HEK293 (cell line): Measurements from ENCODE around the gene ZBTB5.

Source experiments
- CTCF ChIA-PET: fragments of 350-600 bp; formaldehyde crosslinking; extraction: SDS; loops from one replicate; lab custom pipeline; 2021; ENCODE audit warnings: antibody characterized with exemption; lab: Yijun Ruan, JAX
- POLR2A ChIA-PET: fragments of 300-600 bp; formaldehyde crosslinking; extraction: SDS; loops from one replicate; lab custom pipeline; 2020; ENCODE audit warnings: antibody characterized with exemption, inconsistent platforms; lab: Yijun Ruan, JAX
- H3K27ac ChIP-seq: fragments of 200-500 bp; sonication (Bioruptor generic); 2 replicates; pipeline ENCODE4 v1.5.1; 2014; ENCODE audit warnings: low read depth, low read length, control low read depth, inconsistent platforms; ENCODE audit errors: extremely low read depth
- H3K36me3 ChIP-seq, 2 experiments: fragments of 200-500 bp in 1 of 2; sonication (Bioruptor generic) in 1 of 2; 1 replicate in 1 of 2; 2 replicates in 1 of 2; pipeline ENCODE4 v1.5.1; 2014 to 2017; ENCODE audit warnings: inconsistent platforms in 2 of 2, low read length in 2 of 2; ENCODE audit not compliant: control insufficient read depth in 2 of 2, insufficient read depth in 1 of 2
- H3K4me1 ChIP-seq: fragments of 200-500 bp; sonication (Bioruptor generic); 2 replicates; pipeline ENCODE4 v1.5.1; 2014; ENCODE audit warnings: mild to moderate bottlenecking, low read length, inconsistent platforms; ENCODE audit not compliant: control insufficient read depth, insufficient read depth
- H3K4me3 ChIP-seq: 2 replicates; pipeline ENCODE4 v1.5.1; 2011; ENCODE audit warnings: low read depth, mild to moderate bottlenecking, control low read depth, low read length, moderate library complexity
- H3K9me3 ChIP-seq: fragments of 200-500 bp; sonication (Bioruptor generic); 2 replicates; pipeline ENCODE4 v1.5.1; 2014; ENCODE audit warnings: low read depth, low read length, inconsistent platforms; ENCODE audit not compliant: control insufficient read depth, insufficient read depth
- GLIS1 ChIP-seq: fragments of 450-650 bp; formaldehyde crosslinking; IDR thresholded peaks from 2 replicates; pipeline ENCODE4 v1.5.1; 2016; ENCODE audit warnings: missing biosample characterization, missing genetic modification characterization
- HOXA7 ChIP-seq: sonication (generic); formaldehyde crosslinking; IDR thresholded peaks from 2 replicates; pipeline ENCODE4 v1.8.1; 2022; ENCODE audit warnings: missing genetic modification reagents, borderline replicate concordance
- KLF7 ChIP-seq: fragments of 450-650 bp; formaldehyde crosslinking; IDR thresholded peaks from 2 replicates; pipeline ENCODE4 v1.5.1; 2016; ENCODE audit warnings: missing biosample characterization, missing genetic modification characterization, borderline replicate concordance
- KLF9 ChIP-seq: fragments of 450-650 bp; formaldehyde crosslinking; IDR thresholded peaks from 2 replicates; pipeline ENCODE4 v1.5.1; 2016; ENCODE audit warnings: missing biosample characterization, missing genetic modification characterization, low read depth
- PATZ1 ChIP-seq: fragments of 450-650 bp; formaldehyde crosslinking; IDR thresholded peaks from 2 replicates; pipeline ENCODE4 v1.5.1; 2016; ENCODE audit warnings: missing biosample characterization, missing genetic modification characterization
- YY1 ChIP-seq: fragments of 450-650 bp; formaldehyde crosslinking; IDR thresholded peaks from 2 replicates; pipeline ENCODE4 v1.5.1; 2018; ENCODE audit warnings: missing biosample characterization, missing genetic modification characterization
- ZBTB10 ChIP-seq: fragments of 450-650 bp; formaldehyde crosslinking; IDR thresholded peaks from 2 replicates; pipeline ENCODE4 v1.5.1; 2016; ENCODE audit warnings: missing biosample characterization, missing genetic modification characterization
- ZNF16 ChIP-seq: fragments of 450-650 bp; formaldehyde crosslinking; IDR thresholded peaks from 2 replicates; pipeline ENCODE4 v1.5.1; 2016; ENCODE audit warnings: low read depth, missing biosample characterization, missing genetic modification characterization
- ZNF24 ChIP-seq: fragments of 450-650 bp; formaldehyde crosslinking; IDR thresholded peaks from 2 replicates; pipeline ENCODE4 v1.5.1; 2016; ENCODE audit warnings: missing biosample characterization, missing genetic modification characterization
- ZNF530 ChIP-seq: fragments of 450-650 bp; formaldehyde crosslinking; IDR thresholded peaks from 2 replicates; pipeline ENCODE4 v1.5.1; 2016; ENCODE audit warnings: low read depth, missing biosample characterization, missing genetic modification characterization
- ZNF768 ChIP-seq: fragments of 450-650 bp; formaldehyde crosslinking; IDR thresholded peaks from 2 replicates; pipeline ENCODE4 v1.5.1; 2018; ENCODE audit warnings: missing biosample characterization, mild to moderate bottlenecking, missing genetic modification characterization
- ZNF830 ChIP-seq: fragments of 450-650 bp; IDR thresholded peaks from 2 replicates; pipeline ENCODE4 v1.5.0; 2018; ENCODE audit warnings: missing biosample characterization, missing genetic modification characterization, low read depth, mild to moderate bottlenecking, moderate library complexity
- TF ChIP-seq, protein P1 (sequence below): fragments of 450-650 bp; formaldehyde crosslinking; IDR thresholded peaks from 2 replicates; pipeline ENCODE4 v1.5.1; 2016; ENCODE audit warnings: missing biosample characterization, missing genetic modification characterization
- TF ChIP-seq, protein P2 (sequence below): fragments of 450-650 bp; formaldehyde crosslinking; IDR thresholded peaks from 2 replicates; pipeline ENCODE4 v1.5.1; 2016; ENCODE audit warnings: missing biosample characterization, missing genetic modification characterization
- TF ChIP-seq, protein P3 (sequence below): fragments of 450-650 bp; formaldehyde crosslinking; IDR thresholded peaks from 2 replicates; pipeline ENCODE4 v1.5.1; 2016; ENCODE audit warnings: missing biosample characterization, missing genetic modification characterization, borderline replicate concordance
- TF ChIP-seq, protein P4 (sequence below): fragments of 450-650 bp; formaldehyde crosslinking; IDR thresholded peaks from 2 replicates; pipeline ENCODE4 v1.5.1; 2016; ENCODE audit warnings: missing biosample characterization, missing genetic modification characterization, borderline replicate concordance
- TF ChIP-seq, protein P5 (sequence below): fragments of 450-650 bp; formaldehyde crosslinking; IDR thresholded peaks from 2 replicates; pipeline ENCODE4 v1.5.1; 2016; ENCODE audit warnings: missing biosample characterization, missing genetic modification characterization

ZBTB5 gene

GRCh38 chr9:37476930-37477329 lies 11.7 kb upstream of the ZBTB5 start:
- no peak overlapping the region for H3K4me3 ChIP-seq
- no peak for TF ChIP-seq ZNF830
- TF ChIP-seq PATZ1 (tag by site-specific recombination): no peak
- TF ChIP-seq YY1 (tag by site-specific recombination): no peak
- TF ChIP-seq ZNF768 (tag by site-specific recombination): no peak
- no peak for TF ChIP-seq GLIS1 (tag by site-specific recombination)
- TF ChIP-seq ZBTB10 (tag by site-specific recombination): no peak
- TF ChIP-seq, protein P1, sequence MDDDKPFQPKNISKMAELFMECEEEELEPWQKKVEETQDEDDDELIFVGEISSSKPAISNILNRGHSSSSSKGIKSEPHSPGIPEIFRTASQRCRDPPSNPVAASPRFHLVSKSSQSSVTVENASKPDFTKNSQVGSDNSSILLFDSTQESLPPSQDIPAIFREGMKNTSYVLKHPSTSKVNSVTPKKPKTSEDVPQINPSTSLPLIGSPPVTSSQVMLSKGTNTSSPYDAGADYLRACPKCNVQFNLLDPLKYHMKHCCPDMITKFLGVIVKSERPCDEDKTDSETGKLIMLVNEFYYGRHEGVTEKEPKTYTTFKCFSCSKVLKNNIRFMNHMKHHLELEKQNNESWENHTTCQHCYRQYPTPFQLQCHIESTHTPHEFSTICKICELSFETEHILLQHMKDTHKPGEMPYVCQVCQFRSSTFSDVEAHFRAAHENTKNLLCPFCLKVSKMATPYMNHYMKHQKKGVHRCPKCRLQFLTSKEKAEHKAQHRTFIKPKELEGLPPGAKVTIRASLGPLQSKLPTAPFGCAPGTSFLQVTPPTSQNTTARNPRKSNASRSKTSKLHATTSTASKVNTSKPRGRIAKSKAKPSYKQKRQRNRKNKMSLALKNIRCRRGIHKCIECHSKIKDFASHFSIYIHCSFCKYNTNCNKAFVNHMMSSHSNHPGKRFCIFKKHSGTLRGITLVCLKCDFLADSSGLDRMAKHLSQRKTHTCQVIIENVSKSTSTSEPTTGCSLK (tag by site-specific recombination): no peak
- TF ChIP-seq, protein P2, sequence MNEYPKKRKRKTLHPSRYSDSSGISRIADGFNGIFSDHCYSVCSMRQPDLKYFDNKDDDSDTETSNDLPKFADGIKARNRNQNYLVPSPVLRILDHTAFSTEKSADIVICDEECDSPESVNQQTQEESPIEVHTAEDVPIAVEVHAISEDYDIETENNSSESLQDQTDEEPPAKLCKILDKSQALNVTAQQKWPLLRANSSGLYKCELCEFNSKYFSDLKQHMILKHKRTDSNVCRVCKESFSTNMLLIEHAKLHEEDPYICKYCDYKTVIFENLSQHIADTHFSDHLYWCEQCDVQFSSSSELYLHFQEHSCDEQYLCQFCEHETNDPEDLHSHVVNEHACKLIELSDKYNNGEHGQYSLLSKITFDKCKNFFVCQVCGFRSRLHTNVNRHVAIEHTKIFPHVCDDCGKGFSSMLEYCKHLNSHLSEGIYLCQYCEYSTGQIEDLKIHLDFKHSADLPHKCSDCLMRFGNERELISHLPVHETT (tag by site-specific recombination): no peak
- no peak for TF ChIP-seq HOXA7 (CRISPR knock-in tag)
- TF ChIP-seq, protein P3, sequence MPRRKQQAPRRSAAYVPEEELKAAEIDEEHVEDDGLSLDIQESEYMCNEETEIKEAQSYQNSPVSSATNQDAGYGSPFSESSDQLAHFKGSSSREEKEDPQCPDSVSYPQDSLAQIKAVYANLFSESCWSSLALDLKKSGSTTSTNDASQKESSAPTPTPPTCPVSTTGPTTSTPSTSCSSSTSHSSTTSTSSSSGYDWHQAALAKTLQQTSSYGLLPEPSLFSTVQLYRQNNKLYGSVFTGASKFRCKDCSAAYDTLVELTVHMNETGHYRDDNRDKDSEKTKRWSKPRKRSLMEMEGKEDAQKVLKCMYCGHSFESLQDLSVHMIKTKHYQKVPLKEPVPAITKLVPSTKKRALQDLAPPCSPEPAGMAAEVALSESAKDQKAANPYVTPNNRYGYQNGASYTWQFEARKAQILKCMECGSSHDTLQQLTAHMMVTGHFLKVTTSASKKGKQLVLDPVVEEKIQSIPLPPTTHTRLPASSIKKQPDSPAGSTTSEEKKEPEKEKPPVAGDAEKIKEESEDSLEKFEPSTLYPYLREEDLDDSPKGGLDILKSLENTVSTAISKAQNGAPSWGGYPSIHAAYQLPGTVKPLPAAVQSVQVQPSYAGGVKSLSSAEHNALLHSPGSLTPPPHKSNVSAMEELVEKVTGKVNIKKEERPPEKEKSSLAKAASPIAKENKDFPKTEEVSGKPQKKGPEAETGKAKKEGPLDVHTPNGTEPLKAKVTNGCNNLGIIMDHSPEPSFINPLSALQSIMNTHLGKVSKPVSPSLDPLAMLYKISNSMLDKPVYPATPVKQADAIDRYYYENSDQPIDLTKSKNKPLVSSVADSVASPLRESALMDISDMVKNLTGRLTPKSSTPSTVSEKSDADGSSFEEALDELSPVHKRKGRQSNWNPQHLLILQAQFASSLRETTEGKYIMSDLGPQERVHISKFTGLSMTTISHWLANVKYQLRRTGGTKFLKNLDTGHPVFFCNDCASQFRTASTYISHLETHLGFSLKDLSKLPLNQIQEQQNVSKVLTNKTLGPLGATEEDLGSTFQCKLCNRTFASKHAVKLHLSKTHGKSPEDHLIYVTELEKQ (tag by site-specific recombination): no peak
- TF ChIP-seq ZNF530 (tag by site-specific recombination): no peak
- TF ChIP-seq KLF7 (tag by site-specific recombination): no peak
- TF ChIP-seq ZNF24 (tag by site-specific recombination): no peak
- no peak for TF ChIP-seq KLF9 (tag by site-specific recombination)
- TF ChIP-seq, protein P4, sequence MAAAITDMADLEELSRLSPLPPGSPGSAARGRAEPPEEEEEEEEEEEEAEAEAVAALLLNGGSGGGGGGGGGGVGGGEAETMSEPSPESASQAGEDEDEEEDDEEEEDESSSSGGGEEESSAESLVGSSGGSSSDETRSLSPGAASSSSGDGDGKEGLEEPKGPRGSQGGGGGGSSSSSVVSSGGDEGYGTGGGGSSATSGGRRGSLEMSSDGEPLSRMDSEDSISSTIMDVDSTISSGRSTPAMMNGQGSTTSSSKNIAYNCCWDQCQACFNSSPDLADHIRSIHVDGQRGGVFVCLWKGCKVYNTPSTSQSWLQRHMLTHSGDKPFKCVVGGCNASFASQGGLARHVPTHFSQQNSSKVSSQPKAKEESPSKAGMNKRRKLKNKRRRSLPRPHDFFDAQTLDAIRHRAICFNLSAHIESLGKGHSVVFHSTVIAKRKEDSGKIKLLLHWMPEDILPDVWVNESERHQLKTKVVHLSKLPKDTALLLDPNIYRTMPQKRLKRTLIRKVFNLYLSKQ (tag by site-specific recombination): no peak
- TF ChIP-seq ZNF16: no peak
- TF ChIP-seq, protein P5, sequence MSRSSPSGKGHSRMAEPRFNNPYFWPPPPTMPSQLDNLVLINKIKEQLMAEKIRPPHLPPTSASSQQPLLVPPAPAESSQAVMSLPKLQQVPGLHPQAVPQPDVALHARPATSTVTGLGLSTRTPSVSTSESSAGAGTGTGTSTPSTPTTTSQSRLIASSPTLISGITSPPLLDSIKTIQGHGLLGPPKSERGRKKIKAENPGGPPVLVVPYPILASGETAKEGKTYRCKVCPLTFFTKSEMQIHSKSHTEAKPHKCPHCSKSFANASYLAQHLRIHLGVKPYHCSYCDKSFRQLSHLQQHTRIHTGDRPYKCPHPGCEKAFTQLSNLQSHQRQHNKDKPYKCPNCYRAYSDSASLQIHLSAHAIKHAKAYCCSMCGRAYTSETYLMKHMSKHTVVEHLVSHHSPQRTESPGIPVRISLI (tag by site-specific recombination): no peak
- H3K27ac ChIP-seq: no peak overlapping the region
- CTCF ChIA-PET: interaction anchor here (0.6 kb wide), 1 partner anchor 363 kb away, joined by 3 read pairs; no protein-coding TSS in a partner anchor
- H3K9me3 ChIP-seq: no peaks in the 10 kb centered on the region
- no peaks in the 10 kb centered on the region for H3K36me3 ChIP-seq
- POLR2A ChIA-PET: no interaction called here
- H3K4me1 ChIP-seq: no peaks in the 10 kb centered on the region
